Endothelial cell of umbilical vein (primary cell): Measurements from ENCODE around the gene ZC3H12A.
A peak's percentile ranks its signal among the peaks of the same experiment; 100 is the strongest.

Experiments used
- FOS ChIP-seq: IDR thresholded peaks from 2 replicates; pipeline ENCODE4 v1.6.1; 2011; ENCODE audit warnings: mild to moderate bottlenecking, low read length, moderate library complexity, borderline replicate concordance; ENCODE audit not compliant: insufficient read depth
- MYC ChIP-seq: IDR thresholded peaks from one replicate; pipeline ENCODE4 v1.6.1; 2011; ENCODE audit warnings: mild to moderate bottlenecking, low read depth, low read length
- POLR2A ChIP-seq: IDR thresholded peaks from 2 replicates; pipeline ENCODE4 v1.6.1; 2012; ENCODE audit warnings: low read depth, mild to moderate bottlenecking, control low read depth, low read length
- POLR2AphosphoS5 ChIP-seq: IDR thresholded peaks from 2 replicates; pipeline ENCODE4 v1.6.1; 2012; ENCODE audit warnings: low read depth, mild to moderate bottlenecking, control low read depth, low read length, moderate library complexity; ENCODE audit not compliant: insufficient read depth
- TF ChIP-seq, protein P1 (sequence below), 2 donors: IDR thresholded peaks; 1 replicate in 1 of 2; 2 replicates in 1 of 2; pipeline ENCODE4 v1.5.1; 2011; ENCODE audit warnings: low read length in 2 of 2, mild to moderate bottlenecking in 2 of 2, moderate library complexity in 2 of 2, control low read depth in 1 of 2, inconsistent platforms in 1 of 2, low read depth in 1 of 2; ENCODE audit not compliant: insufficient read depth in 1 of 2; ENCODE audit errors: extremely low read depth in 1 of 2

DNA sequence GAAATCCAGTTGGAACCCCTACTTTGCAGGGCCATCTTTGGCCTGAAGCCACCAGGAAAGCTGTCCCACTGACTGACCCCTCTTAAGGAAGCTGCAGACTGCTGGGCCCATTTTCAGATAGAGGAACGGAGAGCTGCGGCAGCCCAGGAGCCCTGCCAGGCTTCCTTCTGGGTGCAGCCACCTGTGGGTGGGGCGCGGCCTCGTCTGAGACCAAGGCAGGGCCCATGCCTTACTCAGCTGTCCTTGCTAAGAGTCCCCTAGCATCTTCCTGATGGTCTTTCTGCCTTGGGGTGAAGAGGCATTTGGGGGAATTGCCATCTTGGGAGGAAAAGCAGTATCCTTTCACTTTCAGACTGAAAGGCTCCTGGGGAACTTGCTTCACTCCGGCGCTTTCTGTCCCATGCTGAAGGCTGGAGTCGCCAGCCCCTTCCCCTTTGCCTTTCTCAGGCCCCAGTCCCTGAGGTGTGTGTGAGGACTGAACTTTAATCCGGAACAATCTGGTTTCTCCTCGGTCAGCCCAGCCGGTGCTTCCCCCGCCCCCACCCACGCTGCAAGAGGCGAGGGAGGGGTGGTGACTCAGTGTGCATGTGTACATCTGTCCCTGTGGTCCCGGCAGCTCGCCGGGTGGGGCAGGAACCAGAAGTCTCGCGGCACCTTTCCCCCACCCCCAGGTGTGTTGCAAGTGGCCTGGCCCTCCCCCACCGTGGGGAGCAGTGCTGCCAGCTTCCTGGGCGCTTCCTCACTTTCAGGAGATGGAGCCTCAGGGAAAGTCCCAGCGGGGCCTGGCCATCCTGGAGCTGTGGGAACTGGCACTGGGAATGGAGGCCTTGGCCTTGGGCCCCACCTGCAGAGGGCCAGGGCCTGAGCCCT lies 5.1 kb downstream of the ZC3H12A start:
- no peak for TF ChIP-seq POLR2A
- TF ChIP-seq MYC, result peak; percentile 92
- TF ChIP-seq, protein P1, sequence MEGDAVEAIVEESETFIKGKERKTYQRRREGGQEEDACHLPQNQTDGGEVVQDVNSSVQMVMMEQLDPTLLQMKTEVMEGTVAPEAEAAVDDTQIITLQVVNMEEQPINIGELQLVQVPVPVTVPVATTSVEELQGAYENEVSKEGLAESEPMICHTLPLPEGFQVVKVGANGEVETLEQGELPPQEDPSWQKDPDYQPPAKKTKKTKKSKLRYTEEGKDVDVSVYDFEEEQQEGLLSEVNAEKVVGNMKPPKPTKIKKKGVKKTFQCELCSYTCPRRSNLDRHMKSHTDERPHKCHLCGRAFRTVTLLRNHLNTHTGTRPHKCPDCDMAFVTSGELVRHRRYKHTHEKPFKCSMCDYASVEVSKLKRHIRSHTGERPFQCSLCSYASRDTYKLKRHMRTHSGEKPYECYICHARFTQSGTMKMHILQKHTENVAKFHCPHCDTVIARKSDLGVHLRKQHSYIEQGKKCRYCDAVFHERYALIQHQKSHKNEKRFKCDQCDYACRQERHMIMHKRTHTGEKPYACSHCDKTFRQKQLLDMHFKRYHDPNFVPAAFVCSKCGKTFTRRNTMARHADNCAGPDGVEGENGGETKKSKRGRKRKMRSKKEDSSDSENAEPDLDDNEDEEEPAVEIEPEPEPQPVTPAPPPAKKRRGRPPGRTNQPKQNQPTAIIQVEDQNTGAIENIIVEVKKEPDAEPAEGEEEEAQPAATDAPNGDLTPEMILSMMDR (IDR thresholded peaks at IDR 0.05; ENCODE audit: extremely low read depth in 1 of 2, insufficient read depth in 1 of 2, low read depth in 1 of 2, low read length in 2 of 2), result no peak
- no peak for TF ChIP-seq POLR2AphosphoS5
- TF ChIP-seq FOS, result peak; percentile 74
